OCI-LY7 (cell line): Measurements from ENCODE around the gene MTMR10. TPM values are rescaled to one million over a fixed set of nuclear protein-coding genes. Genes with fewer than 3 reads are reported as not detected.

ENCODE experiments used
- BruUV-seq: library from RNA; stranded (reverse); fragments of 400-500 nt; replicated peaks from 2 replicates; lab custom pipeline; 2021; lab: Mats Ljungman, UMichigan
- CTCF ChIA-PET: fragments of 300-600 bp; sonication (Branson Sonifier 250); formaldehyde crosslinking; loops from one replicate; lab custom pipeline; 2022; ENCODE audit warnings: antibody characterized with exemption; ENCODE audit not compliant: unreplicated experiment; lab: Charles Lee
- POLR2A ChIA-PET: fragments of 300-600 bp; sonication (Branson Sonifier 250); formaldehyde crosslinking; loops from one replicate; lab custom pipeline; 2022; ENCODE audit warnings: antibody characterized with exemption; lab: Charles Lee
- DNase-seq: peaks from one replicate; pipeline ENCODE4 v3.0.0-alpha.2; 2015; ENCODE audit warnings: low spot score
- H2AFZ ChIP-seq: fragments of 200-600 bp; sonication (generic), shearing (Covaris generic); 2 replicates; pipeline ENCODE4 v1.6.1; 2014; ENCODE audit warnings: mild to moderate bottlenecking, antibody characterized with exemption, low read length, moderate library complexity
- H3K27ac ChIP-seq: fragments of 200-600 bp; sonication (generic); 2 replicates; pipeline ENCODE4 v1.5.1; 2014; ENCODE audit warnings: mixed run types, low read depth, mild to moderate bottlenecking, moderate library complexity, low read length, inconsistent platforms; ENCODE audit not compliant: poor library complexity, severe bottlenecking
- H3K36me3 ChIP-seq: fragments of 200-600 bp; sonication (generic); 2 replicates; pipeline ENCODE4 v1.6.1; 2014; ENCODE audit warnings: mild to moderate bottlenecking, antibody characterized with exemption, low read length, moderate library complexity, mixed read lengths; ENCODE audit not compliant: insufficient read depth
- H3K4me1 ChIP-seq: fragments of 200-600 bp; sonication (generic); 2 replicates; pipeline ENCODE4 v1.5.1; 2014; ENCODE audit warnings: mild to moderate bottlenecking, low read length; ENCODE audit not compliant: insufficient read depth, poor library complexity, severe bottlenecking
- H3K4me2 ChIP-seq: fragments of 200-600 bp; sonication (generic); 2 replicates; pipeline ENCODE4 v1.6.1; 2014; ENCODE audit warnings: mild to moderate bottlenecking, low read length
- H3K4me3 ChIP-seq: fragments of 200-600 bp; sonication (generic); 2 replicates; pipeline ENCODE4 v1.5.1; 2014; ENCODE audit warnings: mild to moderate bottlenecking, low read depth, low read length; ENCODE audit not compliant: poor library complexity, severe bottlenecking
- H3K79me2 ChIP-seq: fragments of 200-600 bp; sonication (generic); 2 replicates; pipeline ENCODE4 v1.6.1; 2016; ENCODE audit warnings: low read depth, mild to moderate bottlenecking, low read length, moderate library complexity, mixed read lengths; ENCODE audit not compliant: insufficient read depth
- H3K9me2 ChIP-seq: fragments of 200-600 bp; sonication (generic); 2 replicates; pipeline ENCODE4 v1.6.1; 2016; ENCODE audit warnings: mild to moderate bottlenecking, low read length, mixed read lengths; ENCODE audit not compliant: insufficient read depth
- H3K9me3 ChIP-seq: fragments of 200-600 bp; sonication (generic); 2 replicates; pipeline ENCODE4 v1.6.1; 2014; ENCODE audit warnings: mild to moderate bottlenecking, mixed run types, low read length, mixed read lengths
- H4K20me1 ChIP-seq: fragments of 200-600 bp; sonication (generic); 2 replicates; pipeline ENCODE4 v1.6.1; 2014; ENCODE audit warnings: mild to moderate bottlenecking, antibody characterized with exemption, low read length, moderate library complexity, mixed read lengths; ENCODE audit not compliant: insufficient read depth
- CTCF ChIP-seq: fragments of 200-600 bp; sonication (generic); conservative IDR thresholded peaks from 2 replicates; pipeline ENCODE4 v1.5.1; 2014; ENCODE audit warnings: mild to moderate bottlenecking, antibody characterized with exemption, low read length, moderate library complexity, mixed read lengths
- EZH2phosphoT487 ChIP-seq: fragments of 200-600 bp; sonication (generic); IDR thresholded peaks from 2 replicates; pipeline ENCODE4 v1.6.1; 2018; ENCODE audit warnings: low read depth, borderline replicate concordance, mild to moderate bottlenecking, mixed run types, antibody characterized with exemption, low read length, moderate library complexity, mixed read lengths
- intact Hi-C: fragments of 100-400 bp; cut with micrococcal nuclease; formaldehyde crosslinking; loops from one replicate; pipeline ENCODE4 v1.10.0; 2022; ENCODE audit not compliant: unreplicated experiment
- total RNA-seq, 2 experiments: library from RNA; depleted of rRNA in 1 of 2; stranded (reverse); fragments of >200 nt in 1 of 2; shearing (Covaris generic) in 1 of 2; gene quantifications; 2 replicates each; pipeline ENCODE4 v1.2.3, GENCODE V29; 2014 to 2022

MTMR10 gene
- total RNA-seq, 2 experiments from 2014 or later = 10.5 to 15.4 TPM

GRCh38 chr15:30943654-30944335, 47.6 kb downstream of the MTMR10 start:
- Histone ChIP-seq H3K4me3 (no peak overlapping the region), H3K36me3 (peaks cover 92% of the 10 kb centered on the region), H3K9me2 (no peaks in the 10 kb centered on the region), H3K4me2 (no peak overlapping the region), H2AFZ (no peak overlapping the region), H3K9me3 (no peaks in the 10 kb centered on the region), H3K27ac (no peak overlapping the region), H3K4me1 (no peaks in the 10 kb centered on the region), H3K79me2 (no peaks in the 10 kb centered on the region), H4K20me1 (no peaks in the 10 kb centered on the region)
- POLR2A ChIA-PET = interaction anchor here (0.6 kb wide), 1 partner anchor 12 kb away, joined by 4 read pairs; no protein-coding TSS in a partner anchor
- no peak for TF ChIP-seq EZH2phosphoT487
- no peak for TF ChIP-seq CTCF
- BruUV-seq = no TSS peak
- CTCF ChIA-PET = no interaction called here
- intact Hi-C loops = no loop called here
- no peak for DNase-seq

- Histone ChIP-seq H2AFZ (no peak overlapping the region), H3K36me3 (peaks cover 95% of the 10 kb centered on the region), H3K4me2 (no peak overlapping the region), H3K27ac (no peak overlapping the region), H3K4me1 (no peaks in the 10 kb centered on the region), H3K9me3 (no peaks in the 10 kb centered on the region), H3K79me2 (no peaks in the 10 kb centered on the region), H3K9me2 (no peaks in the 10 kb centered on the region), H3K4me3 (no peak overlapping the region), H4K20me1 (no peaks in the 10 kb centered on the region)
- POLR2A ChIA-PET = no interaction called here
- no peak for DNase-seq
- BruUV-seq = no TSS peak
- intact Hi-C loops = no loop called here
- CTCF ChIA-PET = no interaction called here
- TF ChIP-seq CTCF (no peak), EZH2phosphoT487 (no peak)
Observed at GRCh38 chr15:30941520-30941919, 49.9 kb downstream of the MTMR10 start.

- no peak for TF ChIP-seq EZH2phosphoT487
- no peak for TF ChIP-seq CTCF
- CTCF ChIA-PET = no interaction called here
- H4K20me1 ChIP-seq = no peaks in the 10 kb centered on the region
- DNase-seq = no peak
- no peaks in the 10 kb centered on the region for H3K79me2 ChIP-seq
- H3K36me3 ChIP-seq = peaks cover 94% of the 10 kb centered on the region
- no peaks in the 10 kb centered on the region for H3K9me3 ChIP-seq
- no peak overlapping the region for H2AFZ ChIP-seq
- H3K4me2 ChIP-seq = no peak overlapping the region
- no peak overlapping the region for H3K4me3 ChIP-seq
- H3K4me1 ChIP-seq = no peaks in the 10 kb centered on the region
- POLR2A ChIA-PET = no interaction called here
- no peak overlapping the region for H3K27ac ChIP-seq
- intact Hi-C loops = no loop called here
- no peaks in the 10 kb centered on the region for H3K9me2 ChIP-seq
- no TSS peak for BruUV-seq
Observed at GRCh38 chr15:30940359-30940758, 51.1 kb downstream of the MTMR10 start.
